ENCODE data around the gene IL12RB2. TPM values are rescaled to one million over a fixed set of nuclear protein-coding genes. Genes with fewer than 3 reads are reported as not detected.
"Not testable (repeated sequence)": the region's sequence is repeated elsewhere in the genome, so short reads cannot be mapped to it uniquely, and the experiment has no call there.

IL12RB2 gene
- total RNA-seq, 1 donor from 2014 or later: 0.98 TPM

DNA sequence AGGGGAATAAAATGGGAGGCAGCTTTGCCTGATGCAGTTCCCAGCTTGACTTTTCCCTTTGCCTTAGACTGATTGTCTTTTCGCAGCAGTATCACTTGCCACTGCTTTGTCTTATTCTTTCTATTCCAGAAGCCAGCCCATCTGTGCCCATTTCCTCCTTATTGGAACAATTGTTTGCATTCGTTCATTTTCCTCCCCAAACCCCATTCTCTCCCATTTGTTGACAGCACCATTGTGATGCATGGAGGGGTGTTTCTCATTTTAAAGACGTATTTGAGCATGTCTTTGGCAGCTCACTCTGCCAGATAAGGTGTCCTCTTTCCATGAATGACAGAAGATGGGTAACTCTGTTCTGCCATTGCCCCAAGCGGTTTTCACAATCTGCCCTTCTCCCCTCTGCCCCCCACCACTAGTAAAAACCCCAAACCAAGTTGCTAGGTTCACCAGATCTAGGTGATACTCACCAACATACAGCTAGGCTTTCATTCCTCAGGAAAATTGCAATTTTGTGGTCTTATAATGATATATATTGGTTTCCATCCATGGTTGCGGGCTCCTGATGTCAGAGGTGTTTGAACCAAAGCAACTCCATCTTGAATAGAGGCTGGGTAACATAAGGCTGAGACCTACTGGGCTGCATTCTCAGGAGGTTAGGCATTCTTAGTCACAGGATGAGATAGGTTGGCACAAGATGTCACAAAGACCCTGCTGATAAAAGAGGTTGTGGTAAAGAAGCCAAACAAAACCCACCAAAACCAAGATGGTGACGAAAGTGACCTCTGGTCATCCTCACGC lies 91.7 kb downstream of the IL12RB2 start:
- DNase-seq (ENCODE audit: low spot score): no peak

DNA sequence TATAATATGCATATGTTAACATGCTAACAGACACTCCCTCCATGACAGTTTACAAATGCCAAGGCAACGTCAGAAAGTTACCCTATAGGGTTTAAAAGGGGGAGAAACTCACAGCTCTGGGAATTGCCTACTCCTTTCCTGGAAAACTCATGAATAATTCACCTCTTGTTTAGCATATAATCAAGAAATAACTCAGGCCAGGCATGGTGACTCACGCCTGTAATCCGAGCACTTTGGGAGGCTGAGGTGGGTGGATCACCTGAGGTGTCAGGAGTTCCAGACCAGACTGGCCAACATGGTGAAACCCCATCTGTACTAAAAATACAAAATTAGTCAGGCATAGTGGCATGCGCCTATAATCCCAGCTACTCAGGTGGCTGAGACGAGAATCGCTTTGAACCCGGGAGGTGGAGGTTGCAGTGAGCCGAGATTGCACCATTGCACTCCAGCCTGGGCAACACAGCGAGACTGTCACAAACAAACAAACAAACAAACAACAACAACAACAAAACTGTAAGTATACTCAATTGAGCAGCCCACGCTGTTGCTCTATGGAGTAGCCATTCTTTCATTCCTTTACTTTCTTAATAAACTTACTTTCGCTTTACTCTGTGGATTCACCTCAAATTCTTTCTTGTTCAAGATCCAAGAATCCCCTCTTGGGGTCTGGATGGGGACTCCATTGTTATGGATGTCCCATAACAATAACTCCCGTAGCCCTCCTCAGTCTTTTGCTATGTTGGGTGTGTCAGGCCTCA lies 92.5 kb downstream of the IL12RB2 start:
- DNase-seq (ENCODE audit: low spot score): not testable (repeated sequence)

DNA sequence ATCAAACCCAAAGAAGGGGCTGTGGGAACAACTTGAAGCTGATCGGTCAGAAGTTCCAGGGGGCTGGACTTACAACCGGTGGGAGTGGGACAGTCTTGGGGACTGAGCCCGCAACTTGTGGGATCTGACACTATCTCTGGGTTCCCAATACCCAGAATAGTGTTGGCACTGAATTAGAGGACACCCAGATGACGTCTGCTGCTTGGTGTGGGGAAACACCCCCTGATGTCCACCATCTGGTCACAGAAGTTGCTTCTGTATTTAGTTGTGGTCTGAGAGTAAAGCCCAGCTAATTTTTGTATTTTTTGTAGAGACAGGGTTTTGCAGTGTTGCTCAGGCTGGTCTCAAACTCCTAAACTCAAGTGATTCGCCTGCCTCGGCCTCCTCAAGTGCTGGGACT lies 93.8 kb downstream of the IL12RB2 start:
- DNase-seq (ENCODE audit: low spot score): no peak

DNA sequence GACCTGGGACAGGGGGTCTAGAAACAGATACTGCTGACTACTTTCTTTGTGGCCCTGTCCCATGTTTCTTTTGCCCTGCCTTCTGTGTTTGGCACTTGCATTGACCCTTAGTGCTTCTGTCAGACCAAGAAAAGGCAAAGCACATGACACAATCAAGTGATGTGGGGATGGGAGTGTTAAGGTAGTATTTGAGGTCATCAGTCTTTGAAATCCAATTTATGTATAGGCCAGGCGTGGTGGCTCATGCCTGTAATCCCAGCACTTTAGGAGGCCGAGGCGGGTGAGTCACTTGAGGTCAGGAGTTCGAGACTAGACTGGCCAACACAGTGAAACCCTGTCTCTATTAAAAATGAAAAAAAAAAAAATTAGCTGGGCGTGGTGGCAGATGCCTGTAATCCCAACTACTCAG lies 96.5 kb downstream of the IL12RB2 start:
- DNase-seq (ENCODE audit: low spot score): no peak

DNA sequence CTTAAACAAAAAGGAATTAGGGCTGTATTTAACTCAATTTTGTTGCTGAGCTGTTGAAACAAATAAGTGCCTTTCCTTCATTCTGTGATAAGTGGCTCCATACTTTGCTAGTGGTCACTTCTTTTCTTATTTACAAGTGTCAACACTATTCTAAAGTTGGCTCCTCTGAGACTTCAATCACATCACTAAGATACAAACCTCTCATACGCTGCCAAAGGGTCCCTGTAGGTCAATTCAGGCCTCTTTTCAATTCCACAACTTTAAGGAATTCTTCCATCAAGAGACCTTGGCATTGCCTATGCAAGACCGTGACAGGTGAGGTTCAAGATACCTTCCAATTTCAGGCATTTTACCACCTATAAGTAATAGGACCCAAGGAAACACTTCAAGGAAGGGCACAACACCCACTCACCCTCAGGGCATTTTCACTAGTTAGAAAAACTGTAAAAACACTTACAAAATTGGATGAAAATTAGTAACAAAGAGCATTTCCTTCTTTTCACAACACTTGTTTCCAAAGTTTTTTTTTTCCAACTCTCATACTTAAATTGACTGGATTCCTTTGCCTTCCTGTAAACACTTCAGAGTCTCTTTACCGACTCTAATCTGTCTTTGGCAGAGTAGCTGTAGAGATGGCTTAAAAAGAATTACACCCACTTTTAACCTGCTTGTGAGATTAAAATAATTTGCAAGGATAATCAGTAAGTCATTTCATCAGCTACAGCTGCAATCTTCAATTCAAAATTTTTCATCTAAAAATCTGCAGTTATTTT lies 98.0 kb downstream of the IL12RB2 start:
- DNase-seq (ENCODE audit: low spot score): no peak

DNA sequence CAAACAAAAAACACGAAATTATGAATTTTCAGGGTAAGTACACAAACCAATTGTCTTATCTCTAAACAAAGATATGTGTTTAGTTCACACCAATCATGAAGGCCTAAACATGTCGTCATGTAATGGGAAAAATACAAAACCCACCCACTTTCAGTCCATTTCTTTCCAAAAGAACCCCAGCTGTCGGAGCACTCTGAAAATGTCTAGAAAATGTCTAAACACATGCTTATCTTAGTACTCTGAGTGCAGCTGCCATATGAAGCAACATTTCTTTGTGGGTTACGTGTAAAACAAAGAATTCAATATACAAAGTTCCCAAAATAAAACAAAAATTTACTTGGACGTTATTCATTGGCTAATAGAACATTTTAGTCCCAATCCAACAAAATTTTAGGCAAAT lies 99.8 kb downstream of the IL12RB2 start:
- no peak for DNase-seq (ENCODE audit: low spot score)

DNA sequence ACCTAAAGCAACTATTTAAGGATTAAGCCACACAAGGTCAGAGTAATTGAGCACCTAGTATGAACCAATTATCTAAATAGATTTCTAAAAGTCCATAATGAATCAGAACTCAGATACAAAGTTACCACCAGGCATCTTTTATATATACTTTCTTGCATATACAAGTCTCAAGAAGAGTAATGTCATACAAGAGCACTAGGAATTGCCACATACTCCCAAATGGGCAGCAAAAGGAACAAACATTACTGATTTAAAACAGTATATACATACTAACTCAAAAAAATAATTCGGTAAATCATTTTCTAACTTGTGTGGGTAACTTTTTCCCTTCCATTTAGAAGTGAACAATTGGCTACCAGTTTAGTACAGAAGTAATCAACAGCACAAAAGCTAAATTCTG lies 100.5 kb downstream of the IL12RB2 start:
- no peak for DNase-seq (ENCODE audit: low spot score)

DNA sequence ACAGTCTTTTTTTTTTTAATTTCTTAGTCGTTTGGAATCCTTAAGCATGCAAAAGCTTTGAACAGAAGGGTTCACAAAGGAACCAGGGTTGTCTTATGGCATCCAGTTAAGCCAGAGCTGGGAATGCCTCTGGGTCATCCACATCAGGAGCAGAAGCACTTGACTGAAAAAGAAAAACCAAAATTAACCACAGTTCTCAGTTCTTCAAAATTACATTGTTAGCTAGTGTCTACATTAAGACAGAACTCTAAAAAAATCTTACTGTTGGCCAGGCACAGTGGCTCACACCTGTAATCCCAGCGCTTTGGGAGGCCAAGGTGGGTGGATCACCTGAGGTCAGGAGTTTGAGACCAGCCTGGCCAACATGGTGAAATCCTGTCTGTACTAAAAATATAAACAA lies 105.4 kb downstream of the IL12RB2 start:
- not testable (repeated sequence) for DNase-seq (ENCODE audit: low spot score)

DNA sequence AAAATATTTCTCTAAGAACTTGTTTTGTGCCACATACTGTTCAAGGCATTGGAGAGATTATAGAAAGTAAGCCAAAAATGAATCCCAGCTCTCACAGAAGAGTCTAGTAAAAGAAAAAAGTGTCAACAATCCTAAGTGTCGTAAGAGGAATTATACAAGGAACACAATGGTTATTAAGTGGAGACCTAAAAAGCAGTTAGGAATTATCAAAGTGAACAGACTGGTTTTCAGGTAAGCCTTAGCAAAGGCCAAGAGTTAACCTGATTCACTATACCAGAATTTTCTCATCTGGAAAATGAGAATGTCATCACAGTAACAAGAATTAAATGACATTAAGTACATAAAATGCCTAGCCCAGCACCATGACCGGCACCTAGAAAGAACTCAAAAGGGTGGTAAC lies 106.9 kb downstream of the IL12RB2 start:
- no peak for DNase-seq (ENCODE audit: low spot score)

DNA sequence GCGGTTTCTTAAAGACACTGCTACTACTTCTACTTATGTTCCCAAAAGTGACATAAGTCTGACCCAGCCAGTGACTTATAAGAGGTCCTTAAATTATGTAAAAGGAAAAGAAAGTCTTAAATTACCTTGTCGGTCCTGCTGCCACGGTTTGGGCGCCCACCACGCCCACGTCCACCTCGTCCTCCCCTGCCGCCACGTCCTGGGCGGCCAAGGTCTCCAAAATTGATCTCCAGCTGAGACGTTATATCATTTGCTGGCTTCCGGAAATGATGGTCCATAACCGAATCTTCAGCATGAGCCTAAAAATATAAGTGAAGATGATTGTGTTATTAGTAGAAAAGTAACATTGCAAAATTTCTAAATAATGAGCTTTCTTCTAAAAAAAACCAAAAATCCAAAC lies 107.4 kb downstream of the IL12RB2 start:
- DNase-seq (ENCODE audit: low spot score): no peak

DNA sequence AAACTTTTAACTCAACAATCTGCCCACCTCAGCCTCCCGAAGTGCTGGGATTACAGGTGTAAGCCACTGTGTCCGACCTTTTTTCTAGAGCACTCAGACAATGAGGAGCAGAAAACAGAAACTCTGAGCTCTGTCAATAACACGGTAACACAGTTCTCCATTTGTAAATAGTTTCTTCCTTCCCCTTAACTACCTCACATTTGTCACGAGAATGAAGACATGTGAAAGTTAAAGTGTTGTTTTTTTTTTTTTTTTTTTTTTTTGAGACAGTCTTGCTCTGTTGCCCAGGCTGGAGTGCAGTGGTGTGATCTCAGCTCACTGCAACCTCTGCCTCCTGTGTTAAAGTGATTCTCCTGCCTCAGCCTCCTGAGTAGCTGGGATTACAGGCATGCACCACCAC lies 110.1 kb downstream of the IL12RB2 start:
- DNase-seq (ENCODE audit: low spot score): not testable (repeated sequence)

DNA sequence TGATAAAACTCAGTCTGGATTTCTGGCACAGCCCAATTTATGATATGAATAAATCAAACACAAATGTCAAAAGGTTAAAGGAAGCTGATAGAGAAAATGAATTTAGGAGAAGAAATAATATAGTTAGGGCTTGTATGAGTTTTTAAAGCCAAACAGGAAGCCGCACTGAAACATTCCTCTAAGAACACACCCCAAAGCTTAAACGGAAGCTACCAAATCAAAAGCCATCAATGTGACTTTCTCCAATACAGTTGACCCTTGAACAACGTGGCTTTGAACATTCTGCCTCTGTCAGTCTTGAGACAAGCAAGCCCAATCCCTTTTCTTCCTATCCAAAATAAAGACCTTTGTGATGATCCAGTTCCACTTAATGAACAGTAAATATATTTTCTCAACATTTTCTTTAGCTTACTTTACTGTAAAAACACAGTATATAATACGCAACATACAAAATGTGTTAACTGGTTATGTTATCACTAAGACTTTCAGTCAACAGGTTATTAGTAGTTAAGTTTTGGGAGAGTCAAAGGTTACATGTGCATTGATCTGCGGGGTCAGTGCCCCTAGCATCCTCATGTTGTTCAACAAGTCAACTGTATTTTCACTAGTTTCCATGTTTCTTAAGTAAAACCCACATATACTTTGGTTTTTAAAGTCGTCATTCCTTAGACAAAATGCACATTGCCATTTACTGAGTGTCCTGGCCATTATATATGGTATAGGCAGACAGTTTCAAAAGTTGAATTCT lies 111.3 kb downstream of the IL12RB2 start:
- no peak for DNase-seq (ENCODE audit: low spot score)

DNA sequence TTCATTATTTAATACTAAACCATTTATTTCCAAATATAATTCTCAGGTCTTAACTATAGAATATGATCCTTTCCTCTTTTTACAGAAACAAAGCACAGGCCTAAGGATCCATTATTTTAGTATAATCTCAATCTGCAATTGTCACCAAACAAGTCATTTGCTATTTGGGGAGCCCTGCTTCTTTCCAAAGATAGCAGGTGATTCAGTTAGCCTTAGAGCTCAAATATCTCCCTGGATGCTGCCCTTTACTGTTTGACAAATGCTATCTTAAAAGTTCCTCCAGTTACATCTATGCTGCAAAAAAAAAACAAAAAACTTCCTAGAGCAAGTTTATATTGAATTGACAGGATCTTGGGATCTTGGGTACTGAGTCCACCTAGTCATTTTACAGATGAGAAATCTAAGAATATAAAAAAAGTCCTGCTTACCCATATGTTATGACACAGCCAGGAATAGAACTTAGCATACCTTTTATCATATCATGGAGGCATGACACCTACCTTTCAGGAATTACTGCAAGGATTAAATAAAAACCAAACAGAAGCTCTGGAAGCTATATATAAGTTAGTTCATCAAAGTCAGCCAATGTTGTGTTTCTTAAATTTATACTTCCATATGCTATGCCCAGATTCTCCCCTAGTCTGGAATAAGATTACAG lies 113.3 kb downstream of the IL12RB2 start:
- DNase-seq (ENCODE audit: low spot score): no peak

DNA sequence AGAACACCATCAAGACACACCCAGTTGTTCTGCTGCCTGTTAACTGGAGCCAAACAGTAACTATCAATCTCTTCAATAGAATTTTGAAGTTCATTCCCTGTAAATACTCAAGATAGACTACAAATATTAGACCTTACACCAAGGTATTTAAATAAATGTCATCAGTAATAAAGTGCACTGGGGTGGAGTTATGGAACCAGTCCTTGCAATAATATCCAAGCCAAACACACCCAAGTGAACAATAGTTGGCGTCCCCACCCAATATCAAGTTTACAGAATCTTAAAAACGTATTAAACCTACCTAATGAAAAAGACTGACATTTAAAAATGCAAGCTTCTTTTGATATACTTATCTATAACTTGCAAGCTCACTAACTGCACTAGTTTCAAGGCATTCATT lies 119.8 kb downstream of the IL12RB2 start:
- no peak for DNase-seq (ENCODE audit: low spot score)

DNA sequence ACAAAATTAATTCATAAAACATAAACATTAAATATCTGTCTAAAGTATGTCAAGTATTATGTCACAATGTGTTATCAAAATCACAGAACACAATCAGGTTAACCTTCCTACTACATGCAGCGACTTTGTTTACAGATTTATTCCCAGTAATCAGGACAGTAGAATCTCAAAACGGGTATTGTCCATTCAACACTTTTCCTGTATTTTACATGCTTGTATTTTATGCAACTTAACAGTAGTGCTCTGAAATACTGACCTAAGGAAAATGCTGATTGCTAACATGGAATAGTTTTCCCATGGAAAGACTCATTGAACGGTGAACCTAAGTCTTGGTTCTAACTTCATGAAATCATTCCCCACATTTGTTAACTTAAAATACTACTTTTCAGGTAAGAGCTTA lies 120.3 kb downstream of the IL12RB2 start:
- no peak for DNase-seq (ENCODE audit: low spot score)

DNA sequence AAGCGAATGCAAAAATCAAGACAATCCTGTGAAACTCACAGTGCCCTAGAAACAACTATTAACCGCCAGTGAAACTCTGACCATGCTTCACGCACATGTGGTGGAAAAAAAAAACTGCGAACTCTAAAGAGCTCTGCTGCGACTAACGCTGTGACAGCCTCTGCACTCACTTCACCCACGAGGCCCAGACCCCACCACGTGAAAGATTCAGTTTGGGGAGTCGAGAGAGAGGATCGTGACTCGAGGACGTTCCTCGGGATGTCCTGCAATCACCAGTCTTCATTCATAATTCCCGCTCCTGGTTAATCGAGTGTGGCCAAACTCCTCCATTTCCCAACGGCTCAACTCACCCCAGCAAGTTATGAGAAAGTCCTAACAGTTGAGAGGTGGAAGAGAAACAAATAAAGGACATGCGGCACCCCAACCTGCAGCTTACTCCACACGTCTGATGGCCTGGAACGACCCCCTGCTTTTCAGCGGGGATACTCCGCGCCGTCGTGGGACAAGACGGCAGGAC lies 121.4 kb downstream of the IL12RB2 start:
- no peak for DNase-seq (ENCODE audit: low spot score)

DNA sequence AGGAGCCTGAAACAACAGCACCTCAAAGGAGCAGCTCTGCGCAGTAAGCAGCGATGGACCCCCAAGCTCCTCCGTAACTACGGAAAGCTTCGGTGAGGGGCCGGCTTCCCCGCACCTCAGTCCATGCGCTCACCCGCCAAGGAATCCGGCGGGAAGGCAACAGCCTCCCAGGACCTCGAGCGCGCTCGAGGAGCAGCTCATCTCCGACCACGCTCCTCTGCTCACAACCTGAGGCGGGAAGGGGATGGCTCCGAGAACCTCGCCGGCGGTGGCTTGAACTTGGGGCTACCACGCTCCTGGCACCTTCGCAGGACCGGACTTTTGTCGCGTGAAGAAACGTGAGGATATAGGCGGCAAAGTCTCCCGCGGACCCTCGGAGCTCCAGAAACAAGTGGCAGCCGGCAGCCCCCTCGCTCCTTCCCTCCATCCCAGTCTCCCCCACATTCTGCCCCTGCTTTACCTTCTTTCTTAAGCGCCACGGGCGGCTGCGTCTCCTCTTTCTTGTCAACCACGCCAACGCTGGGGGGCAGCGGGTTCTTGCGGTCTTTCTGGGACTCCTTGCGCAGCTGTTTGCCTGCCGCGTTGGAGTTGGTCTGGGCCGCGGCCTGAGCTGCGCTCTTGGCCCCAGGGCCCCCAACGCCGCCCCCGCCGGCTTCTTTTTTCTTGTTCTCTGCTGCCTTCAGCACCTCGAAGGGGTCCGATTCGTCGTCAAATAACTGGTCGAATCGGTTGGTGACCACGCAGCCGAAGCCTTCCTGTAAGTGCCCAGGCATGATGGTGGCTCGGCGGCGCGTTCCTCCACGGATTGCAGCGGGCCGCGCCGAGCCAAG lies 122.1 kb downstream of the IL12RB2 start:
- DNase-seq (ENCODE audit: low spot score): no peak

DNA sequence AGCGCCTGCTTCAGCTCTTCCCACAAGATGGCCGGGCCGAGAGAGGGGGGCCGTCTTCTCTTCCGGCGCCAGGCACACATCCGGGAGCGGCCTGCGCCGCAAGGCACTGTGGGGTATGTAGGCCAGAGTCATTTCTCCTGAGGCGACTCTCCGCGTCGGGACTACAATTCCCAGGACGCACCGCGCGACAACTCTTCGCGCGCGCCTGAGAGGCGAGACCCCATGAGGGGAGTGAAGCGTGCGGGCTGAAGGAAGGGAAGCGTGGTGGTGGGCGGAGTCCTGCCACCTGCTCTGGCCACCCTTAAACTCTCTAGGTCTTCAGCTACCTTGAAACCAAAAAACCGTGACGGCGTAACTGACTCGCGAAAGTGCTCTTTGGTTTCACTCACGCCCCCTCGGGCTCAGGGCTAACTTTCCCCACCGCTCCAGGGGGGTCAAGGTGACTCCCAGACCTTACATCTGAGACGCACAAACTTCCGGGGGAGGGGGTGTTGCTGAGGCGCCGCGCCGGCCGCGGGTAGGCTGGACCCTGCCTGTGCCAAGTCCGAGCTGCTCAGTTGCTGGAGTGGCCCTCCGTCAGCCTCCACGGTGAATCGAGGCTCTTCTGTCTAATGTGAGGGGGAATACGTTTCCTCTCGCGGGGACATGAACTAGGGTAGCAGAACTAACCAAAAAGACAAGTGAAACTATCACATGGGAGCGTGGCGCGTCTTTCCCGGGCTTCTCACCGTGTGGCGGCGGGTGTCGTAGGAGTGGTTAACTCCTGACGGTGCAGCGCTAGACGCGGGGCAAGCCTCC lies 122.9 kb downstream of the IL12RB2 start, which contains the start of gene SERBP1:
TSS of gene SERBP1 (minus strand) at position 45 of the 798 bp plus-strand sequence. CDS start 102 bp downstream, outside the sequence.
- DNase-seq (ENCODE audit: low spot score): peak; percentile 96

DNA sequence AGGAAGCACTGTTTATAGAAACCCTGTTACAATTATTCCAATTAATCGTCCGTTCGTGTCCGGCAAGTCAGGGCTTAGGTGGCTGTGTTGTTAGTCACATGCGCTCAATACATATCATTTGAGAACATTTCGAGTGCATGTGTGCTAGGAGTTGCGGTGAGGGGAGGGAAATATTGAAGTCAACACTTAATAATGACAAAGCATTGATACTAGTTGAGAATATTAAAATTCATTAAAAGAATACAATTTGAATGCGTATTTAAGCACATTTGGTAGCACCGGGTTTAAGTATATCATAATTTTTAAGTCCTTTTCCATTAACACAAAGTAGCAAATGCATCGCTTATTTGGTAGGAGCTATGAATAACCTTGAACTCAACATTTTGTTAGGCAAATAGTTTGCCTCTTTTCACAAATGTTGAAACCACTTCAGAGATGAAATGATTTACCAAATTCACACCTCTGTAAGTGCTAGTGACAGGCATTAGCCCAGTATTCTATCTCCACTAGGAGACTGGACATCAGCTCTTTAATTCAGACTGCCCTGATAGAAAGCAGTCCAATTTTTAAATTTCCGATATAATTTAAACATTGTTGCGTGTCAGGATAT lies 123.6 kb downstream of the IL12RB2 start:
- no peak for DNase-seq (ENCODE audit: low spot score)
